Heart left ventricle (tissue), 16 donors: ENCODE data around the gene NBAS. TPM values are rescaled to one million over a fixed set of nuclear protein-coding genes. Genes with fewer than 3 reads are reported as not detected.

Experiments
- ATAC-seq, 4 donors: fragments of 200-7000 bp; cut with Tn5 transposase; one replicate each; pipeline ENCODE4 v1.9.1; 2020 to 2022; ENCODE audit warnings: moderate library complexity in 4 of 4, mild to moderate bottlenecking in 3 of 4, moderate number of reproducible peaks in 1 of 4
- DNase-seq, 5 donors: peaks; one replicate each; pipeline ENCODE4 v3.0.0-alpha.2; 2020
- H3K27ac ChIP-seq, 12 donors: fragments of 200-600 bp; sonication (generic) in 4 of 12; one replicate each; pipeline versions ENCODE4 v1.5.0 to v1.8.0; 2016 to 2022; ENCODE audit warnings: mild to moderate bottlenecking in 2 of 12
- H3K27me3 ChIP-seq, 9 donors: fragments of 200-600 bp; sonication (generic) in 2 of 9; one replicate each; pipeline versions ENCODE4 v1.5.1 to v1.8.0; 2016 to 2022; ENCODE audit warnings: mild to moderate bottlenecking in 3 of 9
- H3K36me3 ChIP-seq, 9 donors: fragments of 200-600 bp; sonication (generic) in 2 of 9; one replicate each; pipeline versions ENCODE4 v1.5.0 to v1.8.0; 2018 to 2022; ENCODE audit warnings: mild to moderate bottlenecking in 2 of 9
- H3K4me1 ChIP-seq, 12 donors: fragments of 200-600 bp; sonication (generic) in 4 of 12; one replicate each; pipeline versions ENCODE4 v1.5.0 to v1.8.0; 2016 to 2022; ENCODE audit warnings: mild to moderate bottlenecking in 3 of 12
- H3K4me3 ChIP-seq, 12 donors: fragments of 200-600 bp; sonication (generic) in 4 of 12; one replicate each; pipeline versions ENCODE4 v1.5.0 to v1.8.0; 2017 to 2022; ENCODE audit warnings: mild to moderate bottlenecking in 9 of 12, moderate library complexity in 4 of 12
- H3K9me3 ChIP-seq, 12 donors: fragments of 200-600 bp; sonication (generic) in 4 of 12; one replicate each; pipeline versions ENCODE4 v1.5.0 to v1.8.0; 2016 to 2022; ENCODE audit warnings: mild to moderate bottlenecking in 1 of 12
- CTCF ChIP-seq, 12 donors: fragments of 200-600 bp; sonication (generic) in 4 of 12; IDR thresholded peaks; one replicate each; pipeline versions ENCODE4 v1.5.0 to v1.8.0; 2018 to 2022; ENCODE audit warnings: antibody characterized with exemption in 12 of 12, mild to moderate bottlenecking in 5 of 12
- POLR2A ChIP-seq, 2 donors: fragments of 450-650 bp; IDR thresholded peaks; one replicate each; pipeline ENCODE4 v1.6.1; 2017; ENCODE audit warnings: antibody characterized with exemption in 2 of 2, mild to moderate bottlenecking in 2 of 2, moderate library complexity in 2 of 2
- WGBS, 4 donors: extraction: QIAGEN DNeasy Blood & Tissue Kit in 2 of 4; methylation state at CpG; one replicate each; pipeline versions ENCODE4 v1.1.5 to v1.1.7; 2013 to 2018; 5-methylcytosine and 5-hydroxymethylcytosine counted together
- intact Hi-C, 10 donors: fragments of 100-400 bp; cut with DNase I; formaldehyde crosslinking; loops; one replicate each; pipeline versions ENCODE4 v1.11.1 to v1.14.2; 2022
- polyA plus RNA-seq, 2 donors: library from polyadenylated mRNA; stranded (reverse); fragments of 200-250 nt; gene quantifications; one replicate each; pipeline ENCODE4 v1.2.3, GENCODE V29; 2013
- total RNA-seq, 9 donors: library from RNA; depleted of rRNA in 2 of 9; stranded (reverse); fragments of >200 nt in 2 of 9; fragmentation: NEBNext Ultra II Directional in 3 of 9; extraction: Animal tissue kit (Norgen Biotek cat#: 25700) in 3 of 9; gene quantifications; one replicate each; pipeline versions ENCODE4 v1.1.0 to v1.2.4, GENCODE V29; 2016 to 2023
- donor health status: ischemic (EF 13 %, LVEDD 7.1; RV severe dilation, severe dysfunction).
- donor health status: healthy with polysubstance abuse.
- donor health status: DM: no; HTN: yes; CAD: no.
- donor health status: DM: no; HTN: no; CAD: no.
- donor health status: ischemic (EF 25% LVEDD 6.9; RV normal size, moderate dysfunction).
- donor health status: ischemic (EF 25% LVEDD 5.7; RV mildly dilated, moderate dysfunction).
- donor health status: healthy.
- donor health status: DM: yes; HTN: yes; CAD: no.
- donor health status: ischemic (EF 35%, LVEDD 5.7; RV mildly dilated, moderate dysfunction).
- donor health status: nonischemic (EF 11% LVEDD 7.7; RV severe dilation, severe dysfunction).
- donor health status: DM: yes; HTN: yes; CAD: no.
- donor health status: PGD.
- donor health status: ischemic (EF 29% LVEDD 5.4; RV normal size, mild dysfunction).
- donor health status: nonischemic (EF 23%, LVEDD 6.1; RV moderate dilation, normal function).

NBAS gene
- total and polyA plus RNA-seq, 11 donors = 23.1 to 63.0 (median 50.5) TPM

- Histone ChIP-seq H3K9me3 (no peaks in the 10 kb centered on the region), H3K4me1 (no peaks in the 10 kb centered on the region), H3K4me3 (no peak overlapping the region), H3K36me3 (peaks cover 0 to 49% (median 19%) of the 10 kb centered on the region in 9 donors), H3K27me3 (no peaks in the 10 kb centered on the region), H3K27ac (no peak overlapping the region)
- TF ChIP-seq POLR2A (IDR thresholded peaks at IDR 0.05) (no peak), CTCF (IDR thresholded peaks at IDR 0.05) (no peak)
- no peak for ATAC-seq
- WGBS, 4 donors = 83 to 89% (median 87%) methylated on average over 5 of the region's 5 CpGs
- no peak for DNase-seq
- intact Hi-C loops = no loop called here
These were observed 203.2 kb downstream of the NBAS start for GRCh38 chr2:15357922-15358321.

GRCh38 chr2:15357186-15357585, 203.9 kb downstream of the NBAS start:
- ATAC-seq = no peak
- no peak for DNase-seq
- peaks cover 0 to 49% (median 23%) of the 10 kb centered on the region in 9 donors for H3K36me3 ChIP-seq
- TF ChIP-seq CTCF (IDR thresholded peaks at IDR 0.05) (no peak), POLR2A (IDR thresholded peaks at IDR 0.05) (no peak)
- no peak overlapping the region for H3K27ac ChIP-seq
- H3K27me3 ChIP-seq = no peaks in the 10 kb centered on the region
- no peaks in the 10 kb centered on the region for H3K4me1 ChIP-seq
- H3K4me3 ChIP-seq = no peak overlapping the region
- 99 to 100% (median 100%) methylated on average over 1 of the region's 1 CpG for WGBS, 4 donors
- intact Hi-C loops = no loop called here
- no peaks in the 10 kb centered on the region for H3K9me3 ChIP-seq

GRCh38 chr2:15355386-15355785, 205.7 kb downstream of the NBAS start:
- H3K27ac ChIP-seq = no peak overlapping the region
- H3K27me3 ChIP-seq = no peaks in the 10 kb centered on the region
- no peak overlapping the region for H3K4me3 ChIP-seq
- DNase-seq = no peak
- intact Hi-C loops = no loop called here
- peaks cover 0 to 60% (median 39%) of the 10 kb centered on the region in 9 donors for H3K36me3 ChIP-seq
- no peaks in the 10 kb centered on the region for H3K9me3 ChIP-seq
- 79 to 85% (median 82%) methylated on average over 3 of the region's 3 CpGs for WGBS, 4 donors
- no peak for ATAC-seq
- no peaks in the 10 kb centered on the region for H3K4me1 ChIP-seq
- TF ChIP-seq CTCF (IDR thresholded peaks at IDR 0.05) (no peak), POLR2A (IDR thresholded peaks at IDR 0.05) (no peak)

GRCh38 chr2:15354596-15355366, 206.4 kb downstream of the NBAS start:
- Histone ChIP-seq H3K27me3 (no peaks in the 10 kb centered on the region), H3K4me1 (no peaks in the 10 kb centered on the region), H3K36me3 (peaks cover 0 to 66% (median 37%) of the 10 kb centered on the region in 9 donors), H3K9me3 (no peaks in the 10 kb centered on the region), H3K4me3 (no peak overlapping the region), H3K27ac (no peak overlapping the region)
- ATAC-seq (no peak), DNase-seq (no peak)
- 85 to 100% (median 92%) methylated on average over 1 of the region's 1 CpG for WGBS, 4 donors
- intact Hi-C loops = no loop called here
- TF ChIP-seq CTCF (IDR thresholded peaks at IDR 0.05) (no peak), POLR2A (IDR thresholded peaks at IDR 0.05) (no peak)
